ENCODE measurements around the gene AKNAD1.

- TF ChIP-seq CTCF (IDR thresholded peaks at IDR 0.05) (no peak), ZFX (IDR thresholded peaks at IDR 0.05; ENCODE audit: borderline replicate concordance) (no peak)
Measured at GRCh38 chr1:108829498-108829916, 27.4 kb downstream of the AKNAD1 start.
